ENCODE results near the gene TFB2M.
A peak's percentile ranks its signal among the peaks of the same experiment; 100 is the strongest.

The TFB2M gene

GRCh38 chr1:246492611-246493245 is 73.3 kb downstream of the TFB2M start:
- DNase-seq (ENCODE audit: low read depth), result peak; percentile 86
- no peak overlapping the region for H3K4me3 ChIP-seq (replicated peaks; ENCODE audit: low read depth, low read length)
- peak; percentile 96 for TF ChIP-seq CTCF (IDR thresholded peaks at IDR 0.05; ENCODE audit: low read length, missing control alignments)

GRCh38 chr1:246491551-246492053 is 74.5 kb downstream of the TFB2M start:
- no peak for DNase-seq (ENCODE audit: low read depth)
- no peak for TF ChIP-seq CTCF (IDR thresholded peaks at IDR 0.05; ENCODE audit: low read length, missing control alignments)
- no peak overlapping the region for H3K4me3 ChIP-seq (replicated peaks; ENCODE audit: low read depth, low read length)
